Fibroblast of villous mesenchyme (primary cell): ENCODE measurements around the gene CENPH. TPM values are rescaled to one million over a fixed set of nuclear protein-coding genes. Genes with fewer than 3 reads are reported as not detected.

ENCODE experiments used
- DNase-seq: peaks from one replicate; pipeline ENCODE4 v3.0.0-alpha.2; 2010; ENCODE audit warnings: low read depth
- H3K4me3 ChIP-seq: 2 replicates; pipeline ENCODE4 v1.5.1; 2011; ENCODE audit warnings: low read depth, mild to moderate bottlenecking, low read length
- total RNA-seq: library from RNA; depleted of rRNA; stranded (reverse); fragments of >200 nt; gene quantifications from 2 replicates; pipeline ENCODE4 v1.2.3, GENCODE V29; 2012
- TF ChIP-seq, protein P1 (sequence below): IDR thresholded peaks from 2 replicates; pipeline ENCODE4 v1.5.1; 2012; ENCODE audit warnings: low read depth, mild to moderate bottlenecking, low read length; ENCODE audit not compliant: insufficient read depth

The CENPH gene
- total RNA-seq, 1 donor: 12.1 TPM

DNA sequence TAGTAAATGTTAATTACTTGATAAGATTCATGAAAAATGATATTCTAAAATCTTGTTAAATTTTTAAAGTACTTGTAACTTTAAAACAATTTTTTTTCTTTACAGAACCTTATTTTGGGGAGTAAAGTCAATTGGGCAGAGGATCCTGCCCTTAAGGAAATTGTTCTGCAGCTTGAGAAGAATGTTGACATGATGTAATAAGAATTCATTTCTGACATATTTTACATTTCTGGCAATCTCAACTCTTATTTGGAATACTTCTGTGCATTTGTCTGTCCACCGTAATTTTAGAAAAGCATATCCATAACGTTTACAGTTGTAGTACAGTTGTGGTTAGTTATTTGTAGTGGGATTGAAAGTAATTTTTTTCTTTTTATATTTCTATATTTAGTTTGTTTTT lies 20.2 kb downstream of the CENPH start:
- no peak overlapping the region for H3K4me3 ChIP-seq
- TF ChIP-seq, protein P1, sequence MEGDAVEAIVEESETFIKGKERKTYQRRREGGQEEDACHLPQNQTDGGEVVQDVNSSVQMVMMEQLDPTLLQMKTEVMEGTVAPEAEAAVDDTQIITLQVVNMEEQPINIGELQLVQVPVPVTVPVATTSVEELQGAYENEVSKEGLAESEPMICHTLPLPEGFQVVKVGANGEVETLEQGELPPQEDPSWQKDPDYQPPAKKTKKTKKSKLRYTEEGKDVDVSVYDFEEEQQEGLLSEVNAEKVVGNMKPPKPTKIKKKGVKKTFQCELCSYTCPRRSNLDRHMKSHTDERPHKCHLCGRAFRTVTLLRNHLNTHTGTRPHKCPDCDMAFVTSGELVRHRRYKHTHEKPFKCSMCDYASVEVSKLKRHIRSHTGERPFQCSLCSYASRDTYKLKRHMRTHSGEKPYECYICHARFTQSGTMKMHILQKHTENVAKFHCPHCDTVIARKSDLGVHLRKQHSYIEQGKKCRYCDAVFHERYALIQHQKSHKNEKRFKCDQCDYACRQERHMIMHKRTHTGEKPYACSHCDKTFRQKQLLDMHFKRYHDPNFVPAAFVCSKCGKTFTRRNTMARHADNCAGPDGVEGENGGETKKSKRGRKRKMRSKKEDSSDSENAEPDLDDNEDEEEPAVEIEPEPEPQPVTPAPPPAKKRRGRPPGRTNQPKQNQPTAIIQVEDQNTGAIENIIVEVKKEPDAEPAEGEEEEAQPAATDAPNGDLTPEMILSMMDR: no peak
- no peak for DNase-seq

DNA sequence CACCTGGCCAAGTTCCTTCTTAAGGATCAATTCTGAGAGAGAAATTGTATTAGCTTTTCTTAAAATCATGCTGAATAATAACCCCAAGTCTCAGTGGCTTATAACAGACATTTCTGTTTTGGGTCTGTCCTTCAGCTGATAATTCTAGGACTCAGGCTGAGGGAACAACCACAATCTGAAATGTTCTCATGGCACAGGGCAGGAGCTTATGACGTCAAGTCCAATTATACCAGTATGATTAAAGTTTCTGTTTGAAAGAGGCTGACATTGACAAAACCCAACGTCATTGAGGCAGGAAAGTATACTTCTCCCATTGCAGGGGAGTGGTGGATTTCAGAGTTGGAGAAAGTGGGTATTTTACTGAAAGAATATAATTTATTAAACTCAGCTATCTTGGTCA lies 21.8 kb downstream of the CENPH start:
- DNase-seq: no peak
- TF ChIP-seq, protein P1: no peak
- no peak overlapping the region for H3K4me3 ChIP-seq

DNA sequence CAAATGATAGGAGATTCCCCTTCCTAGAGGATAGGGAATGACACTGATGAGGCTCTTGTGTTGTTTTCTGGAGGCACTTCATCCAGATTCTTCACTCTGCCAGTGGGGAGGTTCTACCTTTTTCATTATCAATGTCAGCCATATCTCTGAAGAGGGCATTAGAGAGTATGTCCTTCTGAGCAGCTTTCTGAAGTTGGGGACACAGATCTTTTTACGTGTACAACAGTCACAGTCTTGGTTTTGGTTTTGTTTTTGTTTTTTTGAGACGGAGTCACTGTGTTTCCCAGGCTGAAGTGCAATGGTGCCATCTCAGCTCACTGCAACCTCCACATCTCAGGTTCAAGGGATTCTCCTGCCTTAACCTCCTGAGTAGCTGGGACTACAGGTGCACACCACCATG lies 22.6 kb downstream of the CENPH start:
- no peak overlapping the region for H3K4me3 ChIP-seq
- TF ChIP-seq, protein P1: no peak
- DNase-seq: no peak

DNA sequence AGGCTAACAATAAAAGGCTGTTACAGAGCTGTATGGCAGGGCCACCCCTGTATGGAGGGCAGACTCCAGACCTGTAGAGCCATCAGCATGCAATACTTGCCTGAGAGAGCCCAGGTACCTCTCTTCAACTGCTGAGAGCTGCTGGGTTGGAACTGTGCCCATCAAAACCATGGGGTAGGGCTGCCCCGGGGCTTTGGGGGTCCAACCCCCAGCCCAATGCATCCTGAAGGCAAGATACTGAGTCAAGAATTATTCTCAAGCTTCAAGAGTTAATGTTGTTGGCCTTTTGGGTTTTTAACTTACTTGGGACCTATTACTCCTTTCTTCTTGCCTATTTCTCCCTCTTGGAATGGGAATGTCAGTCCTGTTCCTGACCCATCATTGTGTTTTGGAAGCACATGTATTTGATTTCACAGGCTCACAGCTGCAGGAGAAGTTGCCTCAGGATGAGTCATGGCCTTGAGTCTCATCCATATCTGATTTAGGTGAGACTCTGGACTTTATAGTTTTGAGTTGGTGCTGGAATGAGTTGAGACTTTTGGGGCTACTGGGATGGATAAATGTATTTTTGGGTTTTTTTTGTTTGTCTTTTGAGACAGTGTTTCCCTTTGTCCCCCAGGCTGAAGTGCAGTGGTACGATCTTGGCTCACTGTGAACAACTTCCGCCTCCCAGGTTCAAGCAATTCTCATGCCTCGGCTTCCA lies 24.3 kb downstream of the CENPH start:
- TF ChIP-seq, protein P1: no peak
- DNase-seq: peak; percentile 75

DNA sequence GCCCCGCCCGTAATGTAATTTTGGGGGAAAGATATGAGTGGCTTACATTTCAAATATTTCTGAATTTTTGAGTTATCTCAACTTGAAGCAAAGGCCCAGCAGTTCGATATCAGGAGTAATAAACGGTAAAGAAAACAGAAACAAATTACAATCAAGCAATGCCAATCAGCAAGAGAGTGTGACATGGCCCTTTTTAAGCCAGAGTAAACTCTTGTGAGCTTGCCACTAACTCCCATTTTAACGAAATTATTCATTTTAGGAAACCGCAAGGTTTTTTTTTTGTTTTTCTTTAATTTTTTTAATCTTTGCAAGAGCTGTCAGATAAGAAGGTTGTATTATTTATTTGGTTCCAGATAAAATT lies 27.7 kb downstream of the CENPH start:
- DNase-seq: no peak
- H3K4me3 ChIP-seq: peak overlapping the region; percentile 94
- TF ChIP-seq, protein P1: no peak

More for the DNA sequence above, 24.3 kb downstream of the CENPH start:
- H3K4me3 ChIP-seq: no peak overlapping the region

DNA sequence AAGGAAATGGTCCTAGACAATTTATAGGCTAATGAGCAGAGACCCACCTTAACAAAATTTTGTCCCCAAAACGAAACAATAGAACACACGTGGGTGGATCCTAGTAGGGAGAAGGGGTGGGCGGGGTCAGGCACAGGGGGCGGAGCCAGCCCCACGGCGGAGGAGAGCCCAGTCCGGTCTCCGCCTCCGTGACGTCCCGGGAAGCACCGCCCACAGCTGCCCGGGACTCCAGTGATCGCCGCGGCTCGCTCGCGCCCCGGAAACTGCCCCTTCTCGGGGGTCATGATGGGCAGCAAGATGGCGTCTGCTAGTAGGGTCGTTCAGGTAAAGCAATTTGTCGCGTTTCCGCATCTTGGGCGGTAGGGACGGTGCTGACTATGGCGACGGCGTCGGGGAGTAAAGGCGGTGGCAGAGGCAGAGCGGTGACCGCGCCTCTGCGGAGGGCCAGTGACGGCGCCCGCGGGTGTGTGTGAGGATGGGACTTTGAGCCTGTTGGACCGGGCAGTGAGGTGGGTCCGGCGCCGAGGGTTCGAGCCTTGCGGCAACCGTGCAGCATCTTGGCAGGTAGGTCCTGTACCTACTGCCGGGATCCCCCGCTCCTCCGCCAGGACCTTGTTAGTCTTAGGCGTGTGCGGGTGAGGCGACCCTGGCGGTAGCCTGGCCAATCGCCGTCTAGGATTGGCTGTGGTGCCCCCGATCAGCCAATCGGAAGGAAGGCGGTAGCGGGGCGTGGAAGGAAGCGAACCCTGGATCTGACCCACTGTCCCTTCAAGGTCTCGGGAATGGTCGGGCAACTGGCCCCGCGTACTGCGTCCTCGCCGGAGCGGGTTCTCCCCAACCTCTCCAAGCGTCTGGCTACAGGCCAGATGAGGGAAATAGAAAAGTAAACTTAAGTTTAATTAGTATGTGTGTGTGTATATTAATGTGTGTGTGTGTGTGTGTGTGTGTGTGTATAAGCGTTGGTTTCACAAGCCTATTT lies 28.5 kb downstream of the CENPH start:
- peak; percentile 91 for DNase-seq
- H3K4me3 ChIP-seq: peak overlapping the region; percentile 94
- TF ChIP-seq, protein P1: peak; percentile 10
